H1 (cell line): ENCODE measurements around the gene RSBN1.

Experiments
- BACH1 ChIP-seq: IDR thresholded peaks from 2 replicates; pipeline ENCODE4 v1.6.1; 2012; ENCODE audit warnings: low read length, improper control_type of control experiment
- CHD1 ChIP-seq: IDR thresholded peaks from 2 replicates; pipeline ENCODE4 v1.6.1; 2012; ENCODE audit warnings: low read depth, low read length, improper control_type of control experiment
- EP300 ChIP-seq, 2 experiments: IDR thresholded peaks; 1 replicate in 1 of 2; 2 replicates in 1 of 2; pipeline ENCODE4 v1.6.1; 2011 to 2012; ENCODE audit warnings: low read depth in 2 of 2, low read length in 2 of 2, mild to moderate bottlenecking in 2 of 2, borderline replicate concordance in 1 of 2, inconsistent platforms in 1 of 2, moderate library complexity in 1 of 2
- EZH2 ChIP-seq: fragments of 200-600 bp; sonication (generic); IDR thresholded peaks from 2 replicates; pipeline ENCODE4 v1.7.1; 2012; ENCODE audit warnings: low read depth, mild to moderate bottlenecking, moderate library complexity, low read length, inconsistent platforms; ENCODE audit not compliant: severe bottlenecking
- KDM1A ChIP-seq: fragments of 200-600, 300-600 bp; sonication (generic); IDR thresholded peaks from 2 replicates; pipeline ENCODE4 v1.7.1; 2016; ENCODE audit warnings: mild to moderate bottlenecking, low read length, borderline replicate concordance
- POLR2A ChIP-seq, 2 experiments: IDR thresholded peaks; 1 replicate in 1 of 2; 2 replicates in 1 of 2; pipeline ENCODE4 v1.6.1; 2011; ENCODE audit warnings: low read depth in 2 of 2, low read length in 2 of 2, mild to moderate bottlenecking in 2 of 2; ENCODE audit errors: control extremely low read depth in 1 of 2
- POLR2AphosphoS5 ChIP-seq: IDR thresholded peaks from 2 replicates; pipeline ENCODE4 v1.6.1; 2011; ENCODE audit warnings: low read depth, low read length
- RFX5 ChIP-seq: IDR thresholded peaks from 2 replicates; pipeline ENCODE4 v1.6.1; 2011; ENCODE audit warnings: low read depth, low read length, improper control_type of control experiment, borderline replicate concordance
- TF ChIP-seq, protein P1 (sequence below), 3 experiments: IDR thresholded peaks; 1 replicate in 2 of 3; 2 replicates in 1 of 3; pipeline versions ENCODE4 v1.5.1 to v1.6.1; 2011; ENCODE audit warnings: low read length in 3 of 3, mild to moderate bottlenecking in 3 of 3, inconsistent platforms in 2 of 3, low read depth in 1 of 3, moderate library complexity in 1 of 3; ENCODE audit not compliant: insufficient read depth in 1 of 3; ENCODE audit errors: control extremely low read depth in 1 of 3
- TF ChIP-seq, protein P2 (sequence below): IDR thresholded peaks from 2 replicates; pipeline ENCODE4 v1.6.1; 2011; ENCODE audit warnings: low read length, improper control_type of control experiment

DNA sequence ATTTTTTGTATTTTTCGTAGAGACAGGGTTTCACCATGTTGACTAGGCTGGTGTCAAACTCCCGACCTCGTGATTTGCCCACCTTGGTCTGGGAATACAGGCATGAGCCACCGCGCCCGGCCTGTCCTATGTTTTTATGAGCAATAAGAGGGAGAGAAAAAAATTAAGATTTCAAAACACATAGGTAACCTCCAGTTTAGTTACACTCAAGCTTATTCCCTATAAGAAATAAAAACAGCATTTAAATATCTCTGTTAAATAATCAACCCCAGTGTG is 7.1 kb downstream of the RSBN1 start:
- TF ChIP-seq RFX5, result no peak
- TF ChIP-seq CHD1, result no peak
- no peak for TF ChIP-seq POLR2A (IDR thresholded peaks at IDR 0.05; ENCODE audit: control extremely low read depth in 1 of 2, low read depth in 2 of 2, low read length in 2 of 2)
- TF ChIP-seq BACH1, result no peak
- TF ChIP-seq, protein P1, sequence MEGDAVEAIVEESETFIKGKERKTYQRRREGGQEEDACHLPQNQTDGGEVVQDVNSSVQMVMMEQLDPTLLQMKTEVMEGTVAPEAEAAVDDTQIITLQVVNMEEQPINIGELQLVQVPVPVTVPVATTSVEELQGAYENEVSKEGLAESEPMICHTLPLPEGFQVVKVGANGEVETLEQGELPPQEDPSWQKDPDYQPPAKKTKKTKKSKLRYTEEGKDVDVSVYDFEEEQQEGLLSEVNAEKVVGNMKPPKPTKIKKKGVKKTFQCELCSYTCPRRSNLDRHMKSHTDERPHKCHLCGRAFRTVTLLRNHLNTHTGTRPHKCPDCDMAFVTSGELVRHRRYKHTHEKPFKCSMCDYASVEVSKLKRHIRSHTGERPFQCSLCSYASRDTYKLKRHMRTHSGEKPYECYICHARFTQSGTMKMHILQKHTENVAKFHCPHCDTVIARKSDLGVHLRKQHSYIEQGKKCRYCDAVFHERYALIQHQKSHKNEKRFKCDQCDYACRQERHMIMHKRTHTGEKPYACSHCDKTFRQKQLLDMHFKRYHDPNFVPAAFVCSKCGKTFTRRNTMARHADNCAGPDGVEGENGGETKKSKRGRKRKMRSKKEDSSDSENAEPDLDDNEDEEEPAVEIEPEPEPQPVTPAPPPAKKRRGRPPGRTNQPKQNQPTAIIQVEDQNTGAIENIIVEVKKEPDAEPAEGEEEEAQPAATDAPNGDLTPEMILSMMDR (IDR thresholded peaks at IDR 0.05; ENCODE audit: control extremely low read depth in 1 of 3, insufficient read depth in 1 of 3, low read depth in 1 of 3, low read length in 3 of 3), result no peak
- TF ChIP-seq, protein P2, sequence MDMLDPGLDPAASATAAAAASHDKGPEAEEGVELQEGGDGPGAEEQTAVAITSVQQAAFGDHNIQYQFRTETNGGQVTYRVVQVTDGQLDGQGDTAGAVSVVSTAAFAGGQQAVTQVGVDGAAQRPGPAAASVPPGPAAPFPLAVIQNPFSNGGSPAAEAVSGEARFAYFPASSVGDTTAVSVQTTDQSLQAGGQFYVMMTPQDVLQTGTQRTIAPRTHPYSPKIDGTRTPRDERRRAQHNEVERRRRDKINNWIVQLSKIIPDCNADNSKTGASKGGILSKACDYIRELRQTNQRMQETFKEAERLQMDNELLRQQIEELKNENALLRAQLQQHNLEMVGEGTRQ, result no peak
- no peak for TF ChIP-seq EP300 (IDR thresholded peaks at IDR 0.05; ENCODE audit: borderline replicate concordance in 1 of 2, low read depth in 2 of 2, low read length in 2 of 2)
- no peak for TF ChIP-seq POLR2AphosphoS5
- no peak for TF ChIP-seq EZH2
- no peak for TF ChIP-seq KDM1A
